SK-N-MC (cell line): ENCODE data around the gene NHLRC1.

ENCODE experiments used
- EZH2 ChIP-seq: fragments of 200-600 bp; sonication (generic); IDR thresholded peaks from one replicate; pipeline ENCODE4 v1.6.1; 2017; ENCODE audit warnings: antibody characterized with exemption
- FOXP2 ChIP-seq: optimal IDR thresholded peaks from 2 replicates; pipeline ENCODE3; 2011; ENCODE audit warnings: mild to moderate bottlenecking, moderate library complexity; ENCODE audit not compliant: insufficient read depth; ENCODE audit errors: extremely low read length, control extremely low read depth
- POLR2AphosphoS5 ChIP-seq: IDR thresholded peaks from 2 replicates; pipeline ENCODE4 v1.6.1; 2012; ENCODE audit warnings: mild to moderate bottlenecking, low read depth, low read length, borderline replicate concordance

DNA sequence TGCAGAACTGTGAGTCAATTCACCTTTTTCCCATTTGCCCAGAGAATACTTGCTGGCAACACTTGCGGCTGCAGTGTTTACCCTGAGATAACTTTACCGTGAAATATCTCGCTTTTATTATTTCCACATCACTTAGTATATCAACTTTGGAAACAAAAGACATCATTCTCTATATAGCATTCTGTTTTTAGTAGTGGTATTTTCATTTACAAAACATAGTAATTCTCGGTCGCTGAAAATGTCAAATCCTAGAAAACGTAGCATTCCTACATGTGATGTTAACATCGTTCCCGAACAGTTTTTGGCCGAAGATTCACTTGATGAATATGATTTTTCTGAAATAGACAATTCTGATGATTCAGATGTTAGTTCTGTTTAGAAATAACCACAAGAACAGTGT lies 52.0 kb downstream of the NHLRC1 start:
- TF ChIP-seq EZH2 (no peak), POLR2AphosphoS5 (no peak), FOXP2 (no peak)
